HUES64 (cell line): ENCODE results near the gene GPBP1L1.
A peak's percentile ranks its signal among the peaks of the same experiment; 100 is the strongest.

Source experiments
- H3K27ac ChIP-seq: 2 replicates; pipeline ENCODE4 v1.7.0; 2013; ENCODE audit warnings: low read depth, low read length, inconsistent platforms
- H3K27me3 ChIP-seq: 2 replicates; pipeline ENCODE4 v1.6.1; 2013; ENCODE audit warnings: mild to moderate bottlenecking, low read length; ENCODE audit not compliant: insufficient read depth
- H3K36me3 ChIP-seq: 2 replicates; pipeline ENCODE4 v1.6.1; 2013; ENCODE audit warnings: mild to moderate bottlenecking, low read length; ENCODE audit not compliant: insufficient read depth
- H3K4me1 ChIP-seq: 2 replicates; pipeline ENCODE4 v1.6.1; 2013; ENCODE audit warnings: mild to moderate bottlenecking, low read length, moderate library complexity; ENCODE audit not compliant: insufficient read depth
- H3K4me3 ChIP-seq: 2 replicates; pipeline ENCODE4 v1.5.1; 2013; ENCODE audit warnings: mild to moderate bottlenecking, low read length, moderate library complexity
- H3K9ac ChIP-seq: 2 replicates; pipeline ENCODE4 v1.6.1; 2013; ENCODE audit warnings: mild to moderate bottlenecking, low read depth, low read length
- H3K9me3 ChIP-seq: 2 replicates; pipeline ENCODE4 v1.6.1; 2013; ENCODE audit warnings: low read depth, low read length; ENCODE audit not compliant: insufficient read depth
- WGBS: fragments of 150-250, 120-280 bp; methylation state at CpG from one replicate; pipeline ENCODE4 v1.1.7; 2013; ENCODE audit warnings: missing lambda C conversion rate; 5-methylcytosine and 5-hydroxymethylcytosine counted together

The GPBP1L1 gene

GRCh38 chr1:45630429-45630828 lies 55.9 kb downstream of the GPBP1L1 start:
- Histone ChIP-seq H3K4me1 (no peaks in the 10 kb centered on the region), H3K27ac (no peak overlapping the region), H3K36me3 (peaks cover 97% of the 10 kb centered on the region), H3K9ac (no peak overlapping the region), H3K9me3 (no peaks in the 10 kb centered on the region), H3K27me3 (no peaks in the 10 kb centered on the region), H3K4me3 (no peak overlapping the region)
- WGBS, result 100% methylated on average over 1 of the region's 1 CpG

- H3K4me1 ChIP-seq, result no peaks in the 10 kb centered on the region
- peaks cover 87% of the 10 kb centered on the region for H3K36me3 ChIP-seq
- no peaks in the 10 kb centered on the region for H3K9me3 ChIP-seq
- H3K27ac ChIP-seq, result no peak overlapping the region
- H3K27me3 ChIP-seq, result no peaks in the 10 kb centered on the region
- no peak overlapping the region for H3K9ac ChIP-seq
- no peak overlapping the region for H3K4me3 ChIP-seq
These were observed 57.3 kb downstream of the GPBP1L1 start for GRCh38 chr1:45629035-45629434.

GRCh38 chr1:45623972-45624371 lies 62.4 kb downstream of the GPBP1L1 start, which contains the start of gene CCDC17:
Gene CCDC17, minus strand, starts transcription at chr1:45624054. Its CDS starts 145 bp downstream, at chr1:45623909.
- Histone ChIP-seq H3K4me1 (no peaks in the 10 kb centered on the region), H3K4me3 (no peak within 1 kb of the TSS), H3K27ac (peak within 1 kb of the TSS; percentile 33; the same call in 1 of the 2 replicates), H3K9me3 (no peaks in the 10 kb centered on the region), H3K27me3 (no peaks in the 10 kb centered on the region), H3K36me3 (peaks cover 50% of the 10 kb centered on the region), H3K9ac (no peak within 1 kb of the TSS)
- 79% methylated on average over 4 of the region's 4 CpGs for WGBS

- no peaks in the 10 kb centered on the region for H3K4me1 ChIP-seq
- 95% methylated on average over 78 of the region's 78 CpGs for WGBS
- no peak overlapping the region for H3K4me3 ChIP-seq
- H3K27ac ChIP-seq, result peak overlapping the region; percentile 42
- no peaks in the 10 kb centered on the region for H3K27me3 ChIP-seq
- H3K9me3 ChIP-seq, result no peaks in the 10 kb centered on the region
- H3K9ac ChIP-seq, result no peak overlapping the region
- H3K36me3 ChIP-seq, result peaks cover 48% of the 10 kb centered on the region
These were observed 63.6 kb downstream of the GPBP1L1 start for GRCh38 chr1:45622524-45623394.

GRCh38 chr1:45621895-45622523 lies 64.3 kb downstream of the GPBP1L1 start:
- H3K27ac ChIP-seq, result peak overlapping the region; percentile 42; the same call in 1 of the 2 replicates
- no peak overlapping the region for H3K9ac ChIP-seq
- H3K4me3 ChIP-seq, result no peak overlapping the region
- H3K36me3 ChIP-seq, result peaks cover 48% of the 10 kb centered on the region
- H3K4me1 ChIP-seq, result no peaks in the 10 kb centered on the region
- H3K27me3 ChIP-seq, result no peaks in the 10 kb centered on the region
- H3K9me3 ChIP-seq, result no peaks in the 10 kb centered on the region
- WGBS, result 88% methylated on average over 18 of the region's 18 CpGs

GRCh38 chr1:45621501-45621836 lies 64.9 kb downstream of the GPBP1L1 start:
- no peaks in the 10 kb centered on the region for H3K27me3 ChIP-seq
- WGBS, result 92% methylated on average over 3 of the region's 3 CpGs
- H3K4me3 ChIP-seq, result no peak overlapping the region
- no peaks in the 10 kb centered on the region for H3K4me1 ChIP-seq
- no peaks in the 10 kb centered on the region for H3K9me3 ChIP-seq
- no peak overlapping the region; the same call in 1 of the 2 replicates for H3K27ac ChIP-seq
- H3K9ac ChIP-seq, result no peak overlapping the region
- H3K36me3 ChIP-seq, result peaks cover 48% of the 10 kb centered on the region

GRCh38 chr1:45620588-45621500 lies 65.5 kb downstream of the GPBP1L1 start:
- no peaks in the 10 kb centered on the region for H3K4me1 ChIP-seq
- 95% methylated on average over 17 of the region's 17 CpGs for WGBS
- H3K9ac ChIP-seq, result no peak overlapping the region
- H3K27me3 ChIP-seq, result no peaks in the 10 kb centered on the region
- H3K27ac ChIP-seq, result no peak overlapping the region; the same call in 1 of the 2 replicates
- no peak overlapping the region for H3K4me3 ChIP-seq
- H3K36me3 ChIP-seq, result peaks cover 51% of the 10 kb centered on the region
- H3K9me3 ChIP-seq, result no peaks in the 10 kb centered on the region

- Histone ChIP-seq H3K27ac (peak overlapping the region; percentile 45; the same call in 1 of the 2 replicates), H3K4me1 (no peaks in the 10 kb centered on the region), H3K36me3 (peaks cover 60% of the 10 kb centered on the region), H3K9me3 (no peaks in the 10 kb centered on the region), H3K9ac (no peak overlapping the region), H3K4me3 (no peak overlapping the region), H3K27me3 (no peaks in the 10 kb centered on the region)
- WGBS, result 82% methylated on average over 8 of the region's 8 CpGs
These were observed 67.0 kb downstream of the GPBP1L1 start for GRCh38 chr1:45619149-45619921.

- Histone ChIP-seq H3K9me3 (no peaks in the 10 kb centered on the region), H3K4me1 (no peaks in the 10 kb centered on the region), H3K9ac (no peak overlapping the region), H3K27me3 (no peaks in the 10 kb centered on the region), H3K27ac (no peak overlapping the region), H3K4me3 (no peak overlapping the region), H3K36me3 (peaks cover 69% of the 10 kb centered on the region)
- 92% methylated on average over 4 of the region's 4 CpGs for WGBS
These were observed 68.7 kb downstream of the GPBP1L1 start for GRCh38 chr1:45617618-45618017.

GRCh38 chr1:45615885-45616284 lies 70.4 kb downstream of the GPBP1L1 start:
- Histone ChIP-seq H3K9ac (no peak overlapping the region), H3K27ac (no peak overlapping the region), H3K4me1 (no peaks in the 10 kb centered on the region), H3K36me3 (peaks cover 84% of the 10 kb centered on the region), H3K4me3 (no peak overlapping the region), H3K27me3 (no peaks in the 10 kb centered on the region), H3K9me3 (no peaks in the 10 kb centered on the region)
- WGBS, result 100% methylated on average over 1 of the region's 1 CpG
